ENCODE measurements around the gene BACE2.

BACE2 gene

DNA sequence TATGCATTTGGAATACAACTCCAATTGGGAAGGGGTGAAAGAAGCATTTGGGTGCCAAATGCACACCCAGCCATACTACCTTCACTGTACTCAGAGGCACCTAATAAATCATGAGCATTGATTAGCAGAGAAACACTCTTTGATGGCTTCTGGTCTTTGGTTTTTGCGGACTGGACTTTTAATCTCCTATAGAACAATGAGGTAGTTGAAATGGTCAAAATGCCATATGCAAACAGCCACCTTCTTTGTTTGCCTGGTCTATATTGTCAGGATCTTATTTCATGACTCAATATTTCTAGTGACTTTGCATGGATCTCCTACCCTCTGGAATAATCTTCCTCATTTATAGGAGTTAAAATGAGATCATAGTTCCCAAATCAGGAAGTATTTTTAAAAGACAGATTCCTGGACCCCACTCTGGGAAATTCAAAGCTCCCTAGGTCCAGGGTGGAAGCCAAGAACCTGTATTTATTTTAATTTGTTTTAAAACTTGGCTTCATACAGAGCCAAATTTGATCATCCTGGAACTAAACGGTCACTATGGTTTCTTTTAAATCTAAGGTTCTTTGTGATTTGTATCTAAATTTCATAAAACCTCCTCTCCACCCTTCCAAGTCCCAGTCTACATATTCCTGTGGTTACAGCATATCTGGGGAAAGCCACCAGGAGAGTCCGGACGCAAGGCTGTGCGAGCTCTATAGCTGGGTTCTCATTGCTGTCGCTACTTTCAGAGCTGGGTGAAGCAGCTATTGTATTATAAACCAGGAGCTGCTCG is 157.4 kb downstream of the BACE2 start:
- DNase-seq, result no peak

DNA sequence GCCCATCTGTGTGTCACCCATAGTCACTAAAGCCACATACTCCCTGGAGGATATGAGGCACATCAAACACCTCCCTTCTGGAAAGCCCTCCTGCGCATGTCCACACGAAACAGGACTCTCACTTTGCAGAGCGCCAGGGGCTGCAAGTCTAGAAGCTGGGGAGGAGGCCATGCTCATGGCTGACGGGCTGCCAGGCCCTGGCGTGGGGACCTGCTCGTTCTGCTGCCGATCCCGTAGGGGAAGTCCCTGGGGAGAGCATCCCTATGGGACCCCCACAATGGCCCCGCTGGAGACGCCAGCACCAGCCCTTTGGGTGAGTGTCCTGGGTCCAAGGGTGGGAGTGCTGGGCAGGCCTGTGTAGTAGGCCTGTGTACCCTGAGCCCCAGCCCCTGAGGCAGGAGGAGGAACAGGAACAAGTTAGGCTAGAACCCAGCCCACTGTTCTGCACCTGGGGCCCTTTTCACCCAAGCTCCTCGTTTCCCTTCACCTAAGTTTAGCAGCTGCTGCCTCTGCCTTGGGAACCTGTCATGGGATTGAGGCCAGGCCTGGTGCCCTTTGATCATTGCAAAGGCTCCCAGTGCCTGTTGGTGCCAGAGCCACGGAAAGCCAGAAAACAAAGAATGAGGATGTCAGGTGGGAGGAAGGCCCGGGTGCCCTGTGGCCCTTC is 158.6 kb downstream of the BACE2 start:
- DNase-seq, result no peak

DNA sequence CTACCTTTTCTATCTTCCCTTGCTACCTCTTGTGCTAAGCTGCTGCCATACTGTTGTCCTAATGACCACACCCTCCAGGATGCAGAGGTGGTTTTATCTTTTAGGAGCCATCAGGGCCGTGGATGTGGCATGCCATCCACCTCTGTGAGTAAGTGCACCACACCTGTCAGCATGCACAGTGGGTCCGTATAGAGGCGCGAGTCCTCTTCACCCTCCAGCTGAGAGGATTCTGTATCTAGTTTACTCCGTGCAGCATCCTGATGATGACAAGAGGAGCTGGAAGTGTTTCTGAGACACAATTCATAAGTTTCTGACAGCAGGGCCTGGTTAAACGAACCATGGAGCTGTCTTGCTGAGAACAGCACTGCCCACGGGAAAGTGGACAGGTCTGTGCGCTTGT is 159.8 kb downstream of the BACE2 start:
- DNase-seq, result no peak

DNA sequence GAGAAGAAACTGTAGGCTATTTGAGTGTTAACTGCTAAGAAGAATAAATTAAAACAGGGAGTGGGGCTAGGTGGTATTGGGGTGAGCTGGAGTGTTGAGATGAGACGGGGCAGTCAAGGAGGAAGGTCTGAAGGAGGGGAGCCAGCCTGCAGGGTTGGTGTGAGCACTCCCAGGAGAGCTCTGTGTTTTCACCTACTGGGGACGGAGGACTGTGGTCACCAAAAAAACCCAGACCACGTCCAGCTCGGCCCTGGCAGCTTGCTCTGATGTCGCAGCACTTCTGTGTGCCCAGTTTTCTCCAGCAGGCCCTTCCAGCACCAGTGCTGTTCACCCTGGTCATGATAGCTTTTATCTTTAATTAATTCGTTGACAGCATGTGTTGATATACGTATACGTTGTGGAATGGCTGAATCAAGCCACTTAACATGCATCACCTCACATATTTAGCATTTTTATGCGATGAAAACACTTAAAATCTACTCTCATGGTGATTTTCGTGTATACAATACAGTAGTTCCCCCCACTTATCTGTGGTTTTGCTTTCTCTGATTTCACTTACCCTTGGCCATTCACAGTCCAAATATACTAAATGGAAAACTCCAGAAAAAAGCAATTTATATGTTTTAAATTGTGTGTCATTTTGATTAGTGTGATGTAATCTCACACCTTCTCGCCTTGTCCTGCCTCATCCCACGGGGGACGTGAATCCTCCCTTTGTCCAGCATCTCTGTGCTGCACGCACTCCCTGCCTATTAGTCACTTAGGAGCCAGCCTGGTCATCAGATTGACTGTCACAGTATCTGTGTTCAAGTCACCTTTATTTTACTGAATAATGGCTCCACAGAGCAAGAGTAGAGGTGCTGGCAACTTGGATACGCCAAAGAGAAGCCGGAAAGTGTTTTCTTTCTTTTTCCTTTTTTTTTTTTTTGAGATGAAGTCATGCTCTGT is 161.0 kb downstream of the BACE2 start:
- no peak for DNase-seq

Data from NCI-H524 (cell line).